GM19324 (cell line): Measurements from ENCODE around the gene CDR2L.
"Not testable (repeated sequence)": the region's sequence is repeated elsewhere in the genome, so short reads cannot be mapped to it uniquely, and the experiment has no call there.

Experiments used
- ATAC-seq: cut with Tn5 transposase; IDR thresholded peaks from one replicate; pipeline ENCODE4 v1.9.1; 2021; ENCODE audit warnings: mild to moderate bottlenecking, moderate library complexity; ENCODE audit not compliant: unreplicated experiment, low FRiP score

Gene CDR2L

GRCh38 chr17:74957935-74958740, 29.3 kb upstream of the CDR2L start:
- ATAC-seq, result no peak

GRCh38 chr17:74959826-74960515, 27.5 kb upstream of the CDR2L start:
- ATAC-seq, result no peak

GRCh38 chr17:74960570-74961342, 26.7 kb upstream of the CDR2L start:
- ATAC-seq, result no peak

GRCh38 chr17:74961657-74962350, 25.6 kb upstream of the CDR2L start:
- ATAC-seq, result no peak

- ATAC-seq, result no peak
These were observed 24.6 kb upstream of the CDR2L start for GRCh38 chr17:74962622-74963394.

- ATAC-seq, result no peak
These were observed 23.8 kb upstream of the CDR2L start for GRCh38 chr17:74963656-74964055.

GRCh38 chr17:74964246-74964761, 23.1 kb upstream of the CDR2L start:
- no peak for ATAC-seq

- ATAC-seq, result no peak
These were observed 22.3 kb upstream of the CDR2L start for GRCh38 chr17:74964988-74965622.

- ATAC-seq, result no peak
These were observed 19.1 kb upstream of the CDR2L start for GRCh38 chr17:74968361-74968780.

GRCh38 chr17:74969501-74969900, 17.9 kb upstream of the CDR2L start:
- ATAC-seq, result not testable (repeated sequence)

GRCh38 chr17:74970395-74970794, 17.0 kb upstream of the CDR2L start:
- ATAC-seq, result no peak

GRCh38 chr17:74971069-74971841, 16.2 kb upstream of the CDR2L start:
- no peak for ATAC-seq

GRCh38 chr17:74971842-74972106, 15.7 kb upstream of the CDR2L start:
- ATAC-seq, result no peak

- no peak for ATAC-seq
These were observed 15.1 kb upstream of the CDR2L start, which contains the start of gene HID1 for GRCh38 chr17:74972107-74972972. TSS of gene HID1 (minus strand) at chr17:74972759. CDS start at chr17:74972656, 103 bp downstream.

- ATAC-seq, result no peak
These were observed 14.5 kb upstream of the CDR2L start for GRCh38 chr17:74972973-74973328.

GRCh38 chr17:74975943-74976342, 11.5 kb upstream of the CDR2L start:
- ATAC-seq, result no peak

- ATAC-seq, result no peak
These were observed 9.6 kb upstream of the CDR2L start for GRCh38 chr17:74977802-74978201.

- no peak for ATAC-seq
These were observed 9.2 kb upstream of the CDR2L start for GRCh38 chr17:74978240-74978639.
